ENCODE results near the gene ASTL. TPM values are rescaled to one million over a fixed set of nuclear protein-coding genes. Genes with fewer than 3 reads are reported as not detected.

The ASTL gene
- total RNA-seq: 0.09 TPM
- under 1 TPM in 3 of 8 donors, not detected in 5; 0.13 to 0.24 (median 0.24) TPM for polyA plus RNA-seq (ENCODE audit: insufficient read depth in 1 of 8, insufficient read length in 8 of 8, low replicate concordance in 1 of 8)
- long read RNA-seq, donor 1: 0 reads
- long read RNA-seq, donor 2: 0 reads
- long read RNA-seq, donor 3: 0 reads
- long read RNA-seq, donor 4: 0 reads
- long read RNA-seq, donor 5: 0 reads
- long read RNA-seq, donor 6: 0 reads
- long read RNA-seq, donor 7: 0 reads
- long read RNA-seq, donor 8: 0 reads
- long read RNA-seq, donor 9: 0 reads
- long read RNA-seq, donor 10: 0 reads
- long read RNA-seq, donor 11: 0 reads

GRCh38 chr2:96138179-96139145 lies at the start of gene ASTL:
Gene ASTL, minus strand, starts transcription at chr2:96138502. Its CDS starts 66 bp downstream, at chr2:96138436.
- peaks cover 18% of the 10 kb centered on the region for H3K27me3 ChIP-seq (ENCODE audit: control insufficient read depth, insufficient read depth, low read length)
- no peaks in the 10 kb centered on the region for H3K36me3 ChIP-seq (ENCODE audit: control insufficient read depth, insufficient read depth, low read length)
- peaks cover 5% of the 10 kb centered on the region for H3K4me1 ChIP-seq (ENCODE audit: control insufficient read depth, insufficient read depth, low read length)
- 9% methylated on average over 8 of the region's 17 CpGs for WGBS (ENCODE audit: insufficient coverage)
- H3K4me3 ChIP-seq (ENCODE audit: low read length): no peak within 1 kb of the TSS
- no peak within 1 kb of the TSS for H3K27ac ChIP-seq (ENCODE audit: low read length)
- DNase-seq: no peak
- no peaks in the 10 kb centered on the region for H3K9me3 ChIP-seq (replicated peaks; ENCODE audit: control insufficient read depth, low read depth, low read length)

- WGBS (ENCODE audit: insufficient coverage): 84% methylated on average over 4 of the region's 5 CpGs
- H3K4me1 ChIP-seq (ENCODE audit: control insufficient read depth, insufficient read depth, low read length): peaks cover 13% of the 10 kb centered on the region
- H3K27ac ChIP-seq (ENCODE audit: low read length): peak overlapping the region; percentile 64
- H3K4me3 ChIP-seq (ENCODE audit: low read length): no peak overlapping the region
- peaks cover 55% of the 10 kb centered on the region for H3K36me3 ChIP-seq (ENCODE audit: control insufficient read depth, insufficient read depth, low read length)
- H3K9me3 ChIP-seq (replicated peaks; ENCODE audit: control insufficient read depth, low read depth, low read length): no peaks in the 10 kb centered on the region
- no peaks in the 10 kb centered on the region for H3K27me3 ChIP-seq (ENCODE audit: control insufficient read depth, insufficient read depth, low read length)
- no peak for DNase-seq
These were observed 48.3 kb upstream of the ASTL start for GRCh38 chr2:96186562-96186961.

GRCh38 chr2:96185516-96185915 lies 47.2 kb upstream of the ASTL start:
- WGBS (ENCODE audit: insufficient coverage): no CpG with 5 or more reads among the region's 1 CpG
- H3K4me1 ChIP-seq (ENCODE audit: control insufficient read depth, insufficient read depth, low read length): peaks cover 13% of the 10 kb centered on the region
- H3K36me3 ChIP-seq (ENCODE audit: control insufficient read depth, insufficient read depth, low read length): peaks cover 45% of the 10 kb centered on the region
- no peak overlapping the region for H3K4me3 ChIP-seq (ENCODE audit: low read length)
- H3K27ac ChIP-seq (ENCODE audit: low read length): no peak overlapping the region
- no peak for DNase-seq
- H3K27me3 ChIP-seq (ENCODE audit: control insufficient read depth, insufficient read depth, low read length): no peaks in the 10 kb centered on the region
- H3K9me3 ChIP-seq (replicated peaks; ENCODE audit: control insufficient read depth, low read depth, low read length): no peaks in the 10 kb centered on the region

GRCh38 chr2:96184989-96185388 lies 46.7 kb upstream of the ASTL start:
- Histone ChIP-seq H3K27me3 (ENCODE audit: control insufficient read depth, insufficient read depth, low read length) (no peaks in the 10 kb centered on the region), H3K9me3 (replicated peaks; ENCODE audit: control insufficient read depth, low read depth, low read length) (no peaks in the 10 kb centered on the region), H3K27ac (ENCODE audit: low read length) (no peak overlapping the region), H3K4me3 (ENCODE audit: low read length) (no peak overlapping the region), H3K4me1 (ENCODE audit: control insufficient read depth, insufficient read depth, low read length) (peaks cover 13% of the 10 kb centered on the region), H3K36me3 (ENCODE audit: control insufficient read depth, insufficient read depth, low read length) (peaks cover 40% of the 10 kb centered on the region)
- 75% methylated on average over 5 of the region's 8 CpGs for WGBS (ENCODE audit: insufficient coverage)
- DNase-seq: peak; percentile 32

GRCh38 chr2:96184188-96184587 lies 45.9 kb upstream of the ASTL start:
- 93% methylated on average over 4 of the region's 8 CpGs for WGBS (ENCODE audit: insufficient coverage)
- DNase-seq: no peak
- Histone ChIP-seq H3K27me3 (ENCODE audit: control insufficient read depth, insufficient read depth, low read length) (no peaks in the 10 kb centered on the region), H3K36me3 (ENCODE audit: control insufficient read depth, insufficient read depth, low read length) (peaks cover 38% of the 10 kb centered on the region), H3K9me3 (replicated peaks; ENCODE audit: control insufficient read depth, low read depth, low read length) (no peaks in the 10 kb centered on the region), H3K27ac (ENCODE audit: low read length) (no peak overlapping the region), H3K4me1 (ENCODE audit: control insufficient read depth, insufficient read depth, low read length) (peaks cover 13% of the 10 kb centered on the region), H3K4me3 (ENCODE audit: low read length) (no peak overlapping the region)

- WGBS (ENCODE audit: insufficient coverage): no CpG with 5 or more reads among the region's 5 CpGs
- no peak overlapping the region for H3K4me3 ChIP-seq (ENCODE audit: low read length)
- no peak overlapping the region for H3K27ac ChIP-seq (ENCODE audit: low read length)
- peaks cover 9% of the 10 kb centered on the region for H3K4me1 ChIP-seq (ENCODE audit: control insufficient read depth, insufficient read depth, low read length)
- no peaks in the 10 kb centered on the region for H3K27me3 ChIP-seq (ENCODE audit: control insufficient read depth, insufficient read depth, low read length)
- H3K9me3 ChIP-seq (replicated peaks; ENCODE audit: control insufficient read depth, low read depth, low read length): no peaks in the 10 kb centered on the region
- DNase-seq: no peak
- peaks cover 21% of the 10 kb centered on the region for H3K36me3 ChIP-seq (ENCODE audit: control insufficient read depth, insufficient read depth, low read length)
These were observed 43.2 kb upstream of the ASTL start for GRCh38 chr2:96181529-96181928.

GRCh38 chr2:96180521-96180920 lies 42.2 kb upstream of the ASTL start:
- DNase-seq: no peak
- Histone ChIP-seq H3K4me3 (ENCODE audit: low read length) (no peak overlapping the region), H3K27ac (ENCODE audit: low read length) (no peak overlapping the region), H3K27me3 (ENCODE audit: control insufficient read depth, insufficient read depth, low read length) (no peaks in the 10 kb centered on the region), H3K36me3 (ENCODE audit: control insufficient read depth, insufficient read depth, low read length) (peaks cover 13% of the 10 kb centered on the region), H3K4me1 (ENCODE audit: control insufficient read depth, insufficient read depth, low read length) (peaks cover 3% of the 10 kb centered on the region), H3K9me3 (replicated peaks; ENCODE audit: control insufficient read depth, low read depth, low read length) (no peaks in the 10 kb centered on the region)

- Histone ChIP-seq H3K27me3 (ENCODE audit: control insufficient read depth, insufficient read depth, low read length) (no peaks in the 10 kb centered on the region), H3K4me3 (ENCODE audit: low read length) (no peak overlapping the region), H3K36me3 (ENCODE audit: control insufficient read depth, insufficient read depth, low read length) (peaks cover 11% of the 10 kb centered on the region), H3K9me3 (replicated peaks; ENCODE audit: control insufficient read depth, low read depth, low read length) (no peaks in the 10 kb centered on the region), H3K27ac (ENCODE audit: low read length) (no peak overlapping the region), H3K4me1 (ENCODE audit: control insufficient read depth, insufficient read depth, low read length) (peaks cover 2% of the 10 kb centered on the region)
- no peak for DNase-seq
- WGBS (ENCODE audit: insufficient coverage): 100% methylated on average over 1 of the region's 1 CpG
These were observed 41.7 kb upstream of the ASTL start for GRCh38 chr2:96180002-96180401.

- Histone ChIP-seq H3K27ac (ENCODE audit: low read length) (no peak overlapping the region), H3K9me3 (replicated peaks; ENCODE audit: control insufficient read depth, low read depth, low read length) (no peaks in the 10 kb centered on the region), H3K4me1 (ENCODE audit: control insufficient read depth, insufficient read depth, low read length) (no peaks in the 10 kb centered on the region), H3K36me3 (ENCODE audit: control insufficient read depth, insufficient read depth, low read length) (no peaks in the 10 kb centered on the region), H3K27me3 (ENCODE audit: control insufficient read depth, insufficient read depth, low read length) (no peaks in the 10 kb centered on the region), H3K4me3 (ENCODE audit: low read length) (no peak overlapping the region)
- 100% methylated on average over 1 of the region's 4 CpGs for WGBS (ENCODE audit: insufficient coverage)
- no peak for DNase-seq
These were observed 38.4 kb upstream of the ASTL start for GRCh38 chr2:96176661-96177060.

GRCh38 chr2:96175951-96176350 lies 37.6 kb upstream of the ASTL start:
- Histone ChIP-seq H3K9me3 (replicated peaks; ENCODE audit: control insufficient read depth, low read depth, low read length) (no peaks in the 10 kb centered on the region), H3K27ac (ENCODE audit: low read length) (no peak overlapping the region), H3K4me1 (ENCODE audit: control insufficient read depth, insufficient read depth, low read length) (no peaks in the 10 kb centered on the region), H3K4me3 (ENCODE audit: low read length) (no peak overlapping the region), H3K36me3 (ENCODE audit: control insufficient read depth, insufficient read depth, low read length) (no peaks in the 10 kb centered on the region), H3K27me3 (ENCODE audit: control insufficient read depth, insufficient read depth, low read length) (no peaks in the 10 kb centered on the region)
- whole genome bisulfite sequencing (ENCODE audit: insufficient coverage): 89% methylated on average over 5 of the region's 6 CpGs
- DNase-seq: no peak

Data from muscle of leg (tissue), 16 donors.